OCI-LY1 (cell line): Measurements from ENCODE around the gene DENND5A.

Experiments used
- CTCF ChIP-seq: fragments of 200-600 bp; sonication (generic), shearing (Covaris generic); IDR thresholded peaks from 2 replicates; pipeline ENCODE4 v1.5.1; 2017; ENCODE audit warnings: mild to moderate bottlenecking, antibody characterized with exemption, low read length, moderate library complexity, mixed read lengths
- EZH2 ChIP-seq: fragments of 200-600 bp; sonication (generic), shearing (Covaris generic); IDR thresholded peaks from 2 replicates; pipeline ENCODE4 v1.8.0; 2017; ENCODE audit warnings: borderline replicate concordance, mixed run types, mild to moderate bottlenecking, antibody characterized with exemption, low read length, moderate library complexity, mixed read lengths

DNA sequence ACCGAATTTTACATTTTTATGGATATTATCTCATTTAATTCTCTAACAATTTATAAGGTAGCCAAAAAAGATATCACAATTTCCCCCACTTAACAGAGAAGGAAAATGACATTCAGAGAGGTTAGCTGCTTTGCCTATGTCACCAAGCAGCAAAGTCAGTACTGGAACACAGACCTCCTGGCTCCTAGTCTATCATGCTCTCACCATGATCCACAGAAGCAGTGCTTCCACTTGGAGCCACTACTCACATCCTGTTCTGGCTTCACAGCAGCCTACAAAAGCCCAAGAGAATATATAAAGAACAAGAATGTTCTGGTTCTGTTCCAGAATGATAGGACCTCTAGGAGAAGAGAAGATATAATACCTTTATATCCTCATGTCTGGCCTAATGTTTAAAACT is 114.2 kb downstream of the DENND5A start:
- TF ChIP-seq CTCF (no peak), EZH2 (no peak)
